GM19023 (cell line): ENCODE data around the gene CADM1.
A peak's percentile ranks its signal among the peaks of the same experiment; 100 is the strongest.

ENCODE experiments used
- ATAC-seq: cut with Tn5 transposase; IDR thresholded peaks from one replicate; pipeline ENCODE4 v1.9.1; 2021; ENCODE audit warnings: mild to moderate bottlenecking, moderate library complexity; ENCODE audit not compliant: unreplicated experiment

Gene CADM1

DNA sequence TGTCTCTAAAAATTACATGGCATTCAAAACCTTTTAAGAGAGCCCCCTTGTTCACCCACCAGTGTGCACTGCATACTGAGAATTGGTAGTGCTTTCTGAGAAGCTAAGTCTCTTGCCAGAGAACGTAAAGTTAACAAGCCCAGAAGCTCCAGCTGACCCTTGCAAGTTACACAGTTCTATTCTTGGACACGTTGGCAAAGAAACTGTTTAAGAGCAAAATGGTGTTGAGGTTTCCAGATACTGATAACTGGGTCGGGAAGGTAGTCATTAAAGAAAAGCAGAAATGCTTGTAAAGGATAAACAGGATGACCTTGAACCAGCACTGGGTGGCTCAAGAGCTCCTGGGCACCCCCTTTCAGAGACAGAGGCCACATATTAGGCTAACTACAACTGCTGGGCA is 284.8 kb downstream of the CADM1 start:
- ATAC-seq = no peak

DNA sequence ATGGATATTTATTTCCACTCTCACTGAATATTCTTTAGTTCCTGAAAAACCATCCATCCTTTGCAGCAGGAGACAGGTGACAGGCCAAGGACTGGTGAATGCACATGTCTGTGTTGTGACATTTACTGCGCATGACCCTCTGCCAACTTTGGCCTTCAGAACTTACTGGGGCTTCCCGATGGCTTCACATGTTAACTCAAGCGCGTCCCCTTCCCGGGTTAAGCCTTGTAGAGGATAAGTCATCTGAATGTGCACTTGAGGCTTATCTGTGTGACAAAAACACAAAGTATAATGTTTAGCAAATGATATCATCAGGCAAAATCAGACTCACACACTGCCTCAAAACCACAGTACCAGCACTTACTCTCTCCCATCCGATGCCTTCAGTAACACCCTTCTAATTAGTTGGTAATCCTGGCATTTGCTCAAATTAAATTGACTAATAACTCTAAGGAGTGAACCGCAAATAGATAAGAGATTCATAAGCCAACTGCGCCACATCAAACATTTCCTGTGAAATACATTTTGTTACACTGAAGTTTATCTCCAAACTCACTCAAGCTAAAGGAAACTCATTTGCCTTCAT is 286.4 kb downstream of the CADM1 start:
- no peak for ATAC-seq

- no peak for ATAC-seq
These were observed 288.3 kb downstream of the CADM1 start for GRCh38 chr11:115215694-115216617.

DNA sequence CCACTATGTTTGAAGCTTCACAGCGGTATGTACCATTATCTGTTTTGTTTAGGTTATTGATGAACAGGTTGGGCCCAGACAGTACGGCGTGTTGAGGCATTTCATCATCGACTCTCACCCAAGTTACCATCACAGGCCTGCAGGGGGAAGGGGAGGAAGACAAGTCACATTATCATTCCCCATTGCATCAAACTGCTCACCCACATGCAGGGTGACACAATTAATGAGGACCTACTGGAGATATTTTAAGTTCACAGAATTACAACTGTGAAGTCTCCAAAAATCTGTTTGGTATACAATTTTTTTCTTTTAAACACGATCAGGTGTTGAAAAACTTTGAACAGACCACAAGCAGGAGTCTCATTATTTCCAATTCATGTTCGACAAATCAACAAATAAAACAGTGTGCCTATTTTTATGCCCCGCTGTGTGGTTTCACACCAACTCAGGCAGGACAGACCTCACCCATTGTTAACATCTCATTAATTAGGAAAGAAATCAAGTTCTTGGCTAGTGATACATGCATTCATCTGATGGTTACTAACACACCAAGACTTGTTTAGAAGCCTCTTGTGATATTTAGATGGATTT is 289.5 kb downstream of the CADM1 start:
- ATAC-seq = no peak

DNA sequence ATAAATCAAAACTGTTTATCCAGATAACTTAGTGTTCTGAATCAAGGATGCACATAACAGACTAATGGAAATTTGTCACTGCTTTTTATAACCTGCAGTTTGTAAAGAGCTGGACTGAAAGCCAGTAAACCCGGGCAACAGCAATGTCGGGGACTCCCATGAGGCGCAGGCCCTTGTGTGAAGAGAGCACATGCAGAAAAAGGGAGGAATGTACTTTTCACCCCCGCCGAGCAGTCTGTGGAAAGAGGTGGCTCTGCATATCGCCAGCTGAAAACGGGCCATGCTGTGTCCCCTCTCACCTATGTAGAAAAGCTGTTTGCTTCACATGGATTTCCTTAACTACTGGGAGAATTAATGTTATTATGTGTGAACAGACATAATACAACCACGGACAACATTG is 291.2 kb downstream of the CADM1 start:
- ATAC-seq = no peak

GRCh38 chr11:115208808-115209259 is 295.4 kb downstream of the CADM1 start:
- no peak for ATAC-seq

- ATAC-seq = no peak
These were observed 296.3 kb downstream of the CADM1 start for GRCh38 chr11:115207916-115208315.

GRCh38 chr11:115207166-115207591 is 297.0 kb downstream of the CADM1 start:
- ATAC-seq = no peak

DNA sequence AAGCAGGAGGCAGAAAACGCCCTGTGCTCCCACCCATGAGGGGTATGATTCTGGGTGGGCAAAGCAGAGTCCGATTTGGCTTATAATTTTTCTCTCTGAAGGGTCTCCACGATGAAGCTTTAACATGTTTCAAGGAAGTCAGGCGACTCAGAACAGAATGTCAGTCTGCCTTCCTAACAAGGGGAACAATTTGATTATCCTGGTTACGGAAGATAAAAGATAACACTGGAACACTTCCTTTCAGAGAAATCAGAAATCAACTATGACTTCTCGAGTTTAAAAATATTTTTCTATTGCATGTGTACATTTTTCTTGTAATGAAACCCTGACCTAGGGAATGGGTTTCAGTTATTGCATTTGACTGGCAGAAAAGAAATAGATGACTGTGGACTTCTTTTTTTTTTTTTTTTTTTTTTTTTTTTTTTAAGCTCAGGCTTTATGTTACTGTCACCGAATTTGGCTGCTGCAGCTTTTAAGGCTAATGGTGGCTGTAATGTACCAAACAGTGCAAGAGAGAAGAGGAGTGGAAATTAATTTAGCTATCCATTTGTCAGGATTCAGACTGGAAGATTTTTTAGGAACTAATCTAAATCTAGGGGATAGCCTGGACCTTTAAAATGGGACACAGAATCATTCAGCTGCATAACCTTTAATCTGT is 297.7 kb downstream of the CADM1 start:
- ATAC-seq = no peak

- ATAC-seq = no peak
These were observed 301.2 kb downstream of the CADM1 start for GRCh38 chr11:115202900-115203552.

DNA sequence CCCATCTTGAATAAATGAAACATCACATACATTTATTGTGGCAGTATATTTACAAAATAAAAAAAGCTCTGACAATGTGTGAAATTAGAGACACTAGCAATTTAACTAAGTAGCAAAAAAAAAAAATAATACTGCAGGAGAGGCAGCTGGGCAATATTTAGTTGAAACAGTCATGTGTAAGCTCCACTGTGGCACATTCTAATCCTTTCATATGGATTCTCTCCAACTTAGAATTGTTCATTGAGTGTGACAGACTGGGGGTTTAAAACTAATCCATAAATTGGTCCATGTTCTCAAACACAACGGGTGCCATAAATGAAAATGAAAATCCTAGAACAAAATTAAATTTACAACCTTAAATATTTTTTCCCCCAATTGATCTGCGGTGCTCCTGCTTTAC is 302.1 kb downstream of the CADM1 start:
- no peak for ATAC-seq

DNA sequence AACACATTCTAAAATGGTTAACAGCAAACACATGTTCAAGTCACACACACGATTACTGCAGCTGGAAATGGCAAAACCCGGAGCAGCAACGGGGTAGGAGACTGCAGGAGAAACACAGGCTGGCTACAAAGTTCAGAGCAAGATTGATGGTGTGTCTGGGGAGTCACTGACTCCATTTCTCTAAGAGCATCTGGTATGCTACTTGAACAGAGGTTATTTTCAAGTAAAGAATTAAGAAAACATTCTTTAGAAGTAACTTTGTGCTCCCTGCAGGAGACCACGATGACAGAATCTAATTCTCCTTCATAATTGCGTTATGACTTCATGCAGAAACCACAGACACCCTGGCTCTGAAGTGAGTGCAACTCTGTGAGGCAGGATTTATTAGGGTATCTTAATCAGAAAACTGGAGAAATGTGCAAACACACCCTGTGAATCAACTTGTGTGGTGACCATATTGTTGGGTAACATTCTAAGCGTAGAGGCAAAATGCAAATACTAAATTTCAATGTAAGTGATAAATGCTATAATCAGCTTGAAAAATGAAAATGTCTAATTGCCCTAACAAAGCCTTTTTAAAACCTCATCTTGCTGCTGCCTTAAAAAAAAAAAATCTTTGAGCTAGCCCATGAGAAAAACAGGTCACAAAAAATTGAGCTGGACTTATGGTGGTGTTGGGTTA is 303.0 kb downstream of the CADM1 start:
- no peak for ATAC-seq

- no peak for ATAC-seq
These were observed 304.6 kb downstream of the CADM1 start for GRCh38 chr11:115199481-115200069.

GRCh38 chr11:115198321-115198741 is 305.9 kb downstream of the CADM1 start:
- ATAC-seq = no peak

- no peak for ATAC-seq
These were observed 306.8 kb downstream of the CADM1 start for GRCh38 chr11:115197433-115197832.

DNA sequence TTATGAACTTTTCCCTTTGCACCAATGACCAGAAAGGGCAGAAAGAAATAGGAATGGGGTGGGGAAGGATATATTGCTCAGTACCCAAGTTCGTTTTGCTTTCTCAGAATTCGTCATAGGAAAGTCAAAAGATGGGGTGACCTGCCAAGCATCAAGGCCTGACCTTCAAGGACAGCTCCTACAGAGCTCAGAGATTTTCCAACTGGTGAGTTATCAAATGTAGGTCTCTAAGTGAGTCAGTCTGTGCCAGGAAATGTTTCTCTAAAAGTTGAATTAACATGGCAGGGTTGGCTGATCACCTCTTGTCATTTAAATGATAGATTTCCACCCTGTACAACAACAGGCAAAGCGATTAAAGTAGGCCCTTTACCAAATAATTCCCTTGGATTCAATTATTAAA is 307.2 kb downstream of the CADM1 start:
- no peak for ATAC-seq

GRCh38 chr11:115194802-115195110 is 309.5 kb downstream of the CADM1 start:
- ATAC-seq = peak; percentile 48

DNA sequence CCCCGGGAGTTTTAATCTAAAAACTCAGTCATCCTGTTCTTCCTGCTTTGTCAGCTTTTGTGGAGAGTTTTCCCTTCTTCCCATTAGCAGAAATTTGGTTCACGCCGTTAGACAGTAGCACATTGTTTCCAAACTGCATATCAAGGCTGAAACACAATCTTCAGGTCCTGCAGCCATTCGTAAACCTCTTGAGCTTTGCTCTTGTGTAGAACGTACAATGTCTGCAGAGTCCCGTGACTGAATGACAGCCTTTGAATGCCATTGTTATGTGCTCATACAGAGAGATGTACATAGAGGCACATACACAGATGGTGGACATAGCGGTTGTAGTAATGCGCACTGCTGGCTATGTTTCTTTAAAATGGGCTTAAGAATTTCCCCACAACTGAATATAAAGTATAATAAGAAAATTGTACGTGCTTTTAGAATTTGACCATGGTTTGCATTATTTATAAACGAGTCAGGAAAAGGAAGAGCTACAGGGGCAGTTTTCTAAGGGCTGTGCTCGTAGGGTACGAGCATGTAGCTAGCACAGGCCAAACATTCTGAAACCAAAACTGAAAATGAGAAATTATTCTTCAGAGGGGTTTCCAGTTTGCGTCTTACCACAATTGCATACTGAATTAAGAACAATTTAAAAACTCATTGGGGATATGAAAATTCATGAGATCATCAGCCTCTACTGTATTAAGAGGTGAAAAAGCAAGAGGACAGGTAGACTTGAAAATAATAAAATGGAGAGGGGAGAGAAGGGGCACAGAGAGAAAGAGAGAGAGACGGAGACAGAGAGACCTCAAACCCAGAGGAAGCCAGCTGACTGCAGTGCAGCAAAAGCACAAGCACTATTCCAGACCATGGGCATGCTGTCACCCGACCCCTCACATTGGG is 310.1 kb downstream of the CADM1 start:
- ATAC-seq = peak; percentile 88

GRCh38 chr11:115191761-115192160 is 312.5 kb downstream of the CADM1 start:
- no peak for ATAC-seq
